ENCODE results near the gene SLC37A1.

Gene SLC37A1

DNA sequence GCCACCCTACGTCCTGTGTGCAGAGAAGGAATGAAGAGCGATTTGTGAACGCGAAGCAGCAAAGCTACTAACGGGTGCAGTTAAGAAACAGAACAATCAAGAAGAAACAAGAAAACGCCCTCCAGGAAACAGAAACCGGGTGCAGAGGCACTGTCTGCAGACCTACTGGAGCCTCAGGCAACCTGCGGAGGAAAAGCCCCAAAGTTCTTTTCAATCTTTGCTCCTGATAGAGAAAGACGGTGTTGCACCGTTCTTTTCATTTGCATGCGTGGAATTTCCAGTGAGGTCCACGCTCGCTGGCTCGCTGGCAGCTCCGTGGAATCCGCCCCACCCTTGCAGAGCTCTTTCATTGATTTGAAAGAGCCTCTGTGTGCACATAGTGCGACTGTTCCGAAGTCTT, 102.8 kb downstream of the SLC37A1 start:
- Histone ChIP-seq H3K27ac (ENCODE audit: low read depth, low read length) (no peak overlapping the region), H3K9me3 (ENCODE audit: control insufficient read depth, insufficient read depth, low read length) (no peaks in the 10 kb centered on the region), H3K4me3 (ENCODE audit: low read depth, low read length) (no peak overlapping the region), H3K9ac (ENCODE audit: low read depth, low read length) (no peak overlapping the region), H3K4me1 (ENCODE audit: control insufficient read depth, insufficient read depth, low read length) (peaks cover 4% of the 10 kb centered on the region; the same call in 1 of the 2 replicates), H3K36me3 (ENCODE audit: control insufficient read depth, insufficient read depth, low read length) (no peaks in the 10 kb centered on the region), H3K27me3 (ENCODE audit: control insufficient read depth, insufficient read depth, low read length) (0 out of 2 replicates have a peak, but pooled peaks cover 5% of the 10 kb centered on the region)

DNA sequence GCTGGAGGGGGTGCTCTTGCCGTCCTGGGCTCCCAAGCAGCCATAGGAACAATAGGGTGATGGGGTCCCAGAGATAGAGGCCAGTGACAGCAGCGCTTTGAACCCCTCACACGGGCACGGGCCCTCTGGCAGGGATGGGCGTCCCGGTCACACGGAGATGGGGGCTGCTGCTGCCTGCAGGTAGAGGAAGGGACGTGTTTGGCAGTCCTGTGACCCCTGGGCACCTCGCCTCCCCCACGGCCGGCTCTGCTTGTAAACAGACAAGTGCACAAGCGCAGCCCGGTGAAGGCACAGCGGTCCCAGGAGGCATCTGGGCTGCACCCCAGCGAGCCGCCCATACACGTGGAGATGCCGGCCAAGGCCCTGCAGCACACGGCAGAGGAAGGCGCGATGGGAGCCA, 103.3 kb downstream of the SLC37A1 start:
- H3K27ac ChIP-seq (ENCODE audit: low read depth, low read length): no peak overlapping the region
- no peak overlapping the region for H3K9ac ChIP-seq (ENCODE audit: low read depth, low read length)
- H3K36me3 ChIP-seq (ENCODE audit: control insufficient read depth, insufficient read depth, low read length): no peaks in the 10 kb centered on the region
- H3K9me3 ChIP-seq (ENCODE audit: control insufficient read depth, insufficient read depth, low read length): no peaks in the 10 kb centered on the region
- H3K27me3 ChIP-seq (ENCODE audit: control insufficient read depth, insufficient read depth, low read length): 0 out of 2 replicates have a peak, but pooled peaks cover 5% of the 10 kb centered on the region
- no peak overlapping the region for H3K4me3 ChIP-seq (ENCODE audit: low read depth, low read length)
- peaks cover 9% of the 10 kb centered on the region; the same call in 1 of the 2 replicates for H3K4me1 ChIP-seq (ENCODE audit: control insufficient read depth, insufficient read depth, low read length)

DNA sequence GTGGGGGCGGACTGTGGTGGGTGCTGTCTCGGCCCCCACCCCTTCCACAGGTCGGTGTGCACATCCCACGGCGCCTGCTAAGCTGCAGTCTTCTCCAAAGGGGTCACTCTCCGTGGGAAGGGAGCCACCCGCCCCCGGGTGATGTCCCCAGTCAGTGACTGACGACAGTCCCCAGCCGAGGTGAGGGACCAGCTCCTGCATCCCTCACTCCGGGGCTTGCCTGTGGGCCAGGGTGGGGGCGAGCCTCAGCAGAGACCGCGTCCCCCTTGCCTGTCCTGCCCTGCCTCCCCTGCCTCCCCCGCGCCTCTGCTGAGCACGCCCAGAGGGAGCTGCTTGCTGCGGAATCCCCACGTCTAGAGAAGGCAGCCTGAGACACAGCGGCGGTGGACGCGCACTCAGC, 103.8 kb downstream of the SLC37A1 start:
- no peak overlapping the region for H3K9ac ChIP-seq (ENCODE audit: low read depth, low read length)
- 0 out of 2 replicates have a peak, but pooled peaks cover 5% of the 10 kb centered on the region for H3K27me3 ChIP-seq (ENCODE audit: control insufficient read depth, insufficient read depth, low read length)

DNA sequence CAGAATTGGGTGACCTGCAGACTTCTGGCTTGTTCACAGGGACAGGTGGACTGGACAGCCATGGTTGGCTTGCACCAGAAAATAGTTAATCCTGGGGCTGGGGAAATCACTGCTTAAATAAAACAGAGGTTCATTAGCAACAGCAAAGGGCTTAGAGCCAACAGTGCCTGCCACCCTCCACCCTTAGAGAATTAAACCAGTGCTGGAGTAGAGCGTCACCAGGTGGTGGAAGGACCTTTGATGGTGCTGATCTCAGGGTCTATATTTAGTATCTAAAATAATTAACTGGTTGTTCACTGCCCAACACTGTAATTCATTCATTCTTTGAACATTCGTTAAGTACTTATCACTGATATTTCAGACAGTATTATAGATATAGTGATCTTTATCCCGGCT, 105.1 kb downstream of the SLC37A1 start:
- Histone ChIP-seq H3K27ac (ENCODE audit: low read depth, low read length) (no peak overlapping the region), H3K9me3 (ENCODE audit: control insufficient read depth, insufficient read depth, low read length) (no peaks in the 10 kb centered on the region), H3K36me3 (ENCODE audit: control insufficient read depth, insufficient read depth, low read length) (no peaks in the 10 kb centered on the region), H3K4me1 (ENCODE audit: control insufficient read depth, insufficient read depth, low read length) (peaks cover 9% of the 10 kb centered on the region; the same call in 1 of the 2 replicates), H3K27me3 (ENCODE audit: control insufficient read depth, insufficient read depth, low read length) (no peaks in the 10 kb centered on the region), H3K9ac (ENCODE audit: low read depth, low read length) (no peak overlapping the region), H3K4me3 (ENCODE audit: low read depth, low read length) (no peak overlapping the region)

More for the DNA sequence above, 103.8 kb downstream of the SLC37A1 start:
- peaks cover 9% of the 10 kb centered on the region; the same call in 1 of the 2 replicates for H3K4me1 ChIP-seq (ENCODE audit: control insufficient read depth, insufficient read depth, low read length)
- no peaks in the 10 kb centered on the region for H3K36me3 ChIP-seq (ENCODE audit: control insufficient read depth, insufficient read depth, low read length)
- H3K9me3 ChIP-seq (ENCODE audit: control insufficient read depth, insufficient read depth, low read length): no peaks in the 10 kb centered on the region
- H3K27ac ChIP-seq (ENCODE audit: low read depth, low read length): no peak overlapping the region
- no peak overlapping the region for H3K4me3 ChIP-seq (ENCODE audit: low read depth, low read length)

DNA sequence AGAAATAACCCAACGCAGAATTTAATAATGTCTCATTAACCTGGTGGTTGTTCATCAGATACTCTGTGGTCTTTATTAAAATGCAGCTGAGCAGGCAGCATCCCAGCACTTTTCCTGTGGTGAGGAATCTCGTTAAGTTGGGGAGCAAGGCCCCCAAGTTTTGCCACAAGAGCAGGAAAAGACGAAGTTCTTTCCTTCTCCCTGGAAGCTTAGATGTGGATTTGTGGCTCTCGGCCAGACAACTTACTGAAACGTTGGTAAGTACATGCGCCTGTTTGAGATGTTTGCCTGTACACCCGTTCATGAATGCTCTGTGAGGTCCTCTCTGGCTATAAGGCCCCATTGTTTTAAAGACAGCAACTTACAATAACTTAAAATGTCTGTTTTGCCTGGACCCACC, 105.5 kb downstream of the SLC37A1 start:
- no peak overlapping the region for H3K4me3 ChIP-seq (ENCODE audit: low read depth, low read length)
- no peak overlapping the region for H3K27ac ChIP-seq (ENCODE audit: low read depth, low read length)
- no peaks in the 10 kb centered on the region for H3K9me3 ChIP-seq (ENCODE audit: control insufficient read depth, insufficient read depth, low read length)
- H3K36me3 ChIP-seq (ENCODE audit: control insufficient read depth, insufficient read depth, low read length): no peaks in the 10 kb centered on the region
- no peaks in the 10 kb centered on the region for H3K27me3 ChIP-seq (ENCODE audit: control insufficient read depth, insufficient read depth, low read length)
- H3K9ac ChIP-seq (ENCODE audit: low read depth, low read length): no peak overlapping the region
- peaks cover 9% of the 10 kb centered on the region; the same call in 1 of the 2 replicates for H3K4me1 ChIP-seq (ENCODE audit: control insufficient read depth, insufficient read depth, low read length)

DNA sequence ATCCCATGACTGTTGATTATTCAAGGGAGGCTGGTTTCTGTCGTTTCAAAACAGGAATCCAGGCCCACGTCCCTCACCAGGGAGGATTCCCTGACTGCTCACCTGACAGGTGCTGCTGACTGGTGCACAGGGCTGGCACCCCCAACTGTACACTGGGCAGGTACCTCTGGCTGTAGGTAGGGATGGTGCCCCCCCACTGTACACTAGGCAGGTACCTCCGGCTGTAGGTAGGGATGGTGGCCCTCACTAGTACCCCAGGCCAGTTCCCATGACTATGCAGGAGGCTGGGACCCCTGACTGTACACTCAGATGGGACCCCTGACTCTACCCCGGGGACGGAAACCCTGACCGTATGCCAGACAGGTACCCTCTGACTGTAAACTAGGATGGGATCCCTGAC, 106.2 kb downstream of the SLC37A1 start:
- Histone ChIP-seq H3K9me3 (ENCODE audit: control insufficient read depth, insufficient read depth, low read length) (no peaks in the 10 kb centered on the region), H3K4me3 (ENCODE audit: low read depth, low read length) (no peak overlapping the region), H3K27ac (ENCODE audit: low read depth, low read length) (no peak overlapping the region), H3K9ac (ENCODE audit: low read depth, low read length) (no peak overlapping the region), H3K4me1 (ENCODE audit: control insufficient read depth, insufficient read depth, low read length) (peaks cover 9% of the 10 kb centered on the region; the same call in 1 of the 2 replicates), H3K27me3 (ENCODE audit: control insufficient read depth, insufficient read depth, low read length) (no peaks in the 10 kb centered on the region), H3K36me3 (ENCODE audit: control insufficient read depth, insufficient read depth, low read length) (no peaks in the 10 kb centered on the region)

DNA sequence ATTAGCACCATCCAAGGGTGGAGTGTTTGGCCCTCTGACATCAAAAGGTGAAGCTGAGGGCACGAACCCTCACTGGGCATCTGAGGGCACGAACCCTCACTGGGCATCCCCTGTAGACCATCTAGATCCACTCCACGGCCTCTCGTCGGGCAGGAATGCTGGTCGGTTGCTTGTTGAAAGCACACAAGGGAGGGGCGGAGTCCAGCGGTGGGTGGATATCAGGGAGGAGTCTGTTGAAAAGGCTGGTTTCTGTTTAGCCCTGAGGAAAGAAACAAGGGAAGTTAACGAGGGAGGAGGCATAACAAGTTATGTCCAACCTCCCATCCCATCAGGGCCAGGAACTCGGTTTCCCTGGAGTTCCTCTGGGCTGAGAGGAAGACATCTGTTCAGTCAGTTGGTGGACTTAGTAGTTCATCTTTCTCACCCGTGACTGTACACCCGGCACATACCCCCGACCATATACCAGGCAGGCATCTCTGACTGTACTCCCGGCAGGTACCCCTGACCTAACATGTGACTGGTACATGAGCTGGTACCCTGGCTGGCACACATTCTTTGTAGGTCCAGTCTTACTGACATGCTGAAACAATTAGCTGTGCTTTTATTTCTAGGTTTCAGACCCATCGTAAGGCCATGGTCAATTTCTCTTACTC, 107.6 kb downstream of the SLC37A1 start:
- Histone ChIP-seq H3K4me1 (ENCODE audit: control insufficient read depth, insufficient read depth, low read length) (peaks cover 9% of the 10 kb centered on the region; the same call in 1 of the 2 replicates), H3K27ac (ENCODE audit: low read depth, low read length) (no peak overlapping the region), H3K27me3 (ENCODE audit: control insufficient read depth, insufficient read depth, low read length) (no peaks in the 10 kb centered on the region)

DNA sequence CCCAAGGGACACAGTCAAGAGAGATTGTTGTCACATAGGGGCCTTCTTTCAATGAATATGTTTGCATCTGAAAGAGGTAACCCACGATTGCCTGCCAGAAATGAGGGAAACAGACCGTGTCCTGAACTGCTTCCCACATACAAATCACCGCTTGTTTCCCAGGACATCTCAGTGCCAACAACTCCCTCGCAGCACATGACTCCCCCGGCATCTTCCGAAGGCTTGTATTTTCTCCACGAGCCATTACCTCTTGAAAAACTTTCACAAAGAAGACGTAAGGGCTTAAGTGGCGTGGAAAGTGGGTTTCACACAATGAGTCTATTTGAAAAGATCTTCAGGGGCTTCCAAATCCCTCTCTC, 108.1 kb downstream of the SLC37A1 start:
- no peaks in the 10 kb centered on the region for H3K27me3 ChIP-seq (ENCODE audit: control insufficient read depth, insufficient read depth, low read length)
- H3K27ac ChIP-seq (ENCODE audit: low read depth, low read length): no peak overlapping the region
- H3K4me3 ChIP-seq (ENCODE audit: low read depth, low read length): no peak overlapping the region
- no peak overlapping the region for H3K9ac ChIP-seq (ENCODE audit: low read depth, low read length)
- H3K9me3 ChIP-seq (ENCODE audit: control insufficient read depth, insufficient read depth, low read length): no peaks in the 10 kb centered on the region
- H3K36me3 ChIP-seq (ENCODE audit: control insufficient read depth, insufficient read depth, low read length): no peaks in the 10 kb centered on the region
- peaks cover 6% of the 10 kb centered on the region; the same call in 1 of the 2 replicates for H3K4me1 ChIP-seq (ENCODE audit: control insufficient read depth, insufficient read depth, low read length)

More for the DNA sequence above, 107.6 kb downstream of the SLC37A1 start:
- Histone ChIP-seq H3K36me3 (ENCODE audit: control insufficient read depth, insufficient read depth, low read length) (no peaks in the 10 kb centered on the region), H3K9me3 (ENCODE audit: control insufficient read depth, insufficient read depth, low read length) (no peaks in the 10 kb centered on the region), H3K4me3 (ENCODE audit: low read depth, low read length) (no peak overlapping the region), H3K9ac (ENCODE audit: low read depth, low read length) (no peak overlapping the region)

DNA sequence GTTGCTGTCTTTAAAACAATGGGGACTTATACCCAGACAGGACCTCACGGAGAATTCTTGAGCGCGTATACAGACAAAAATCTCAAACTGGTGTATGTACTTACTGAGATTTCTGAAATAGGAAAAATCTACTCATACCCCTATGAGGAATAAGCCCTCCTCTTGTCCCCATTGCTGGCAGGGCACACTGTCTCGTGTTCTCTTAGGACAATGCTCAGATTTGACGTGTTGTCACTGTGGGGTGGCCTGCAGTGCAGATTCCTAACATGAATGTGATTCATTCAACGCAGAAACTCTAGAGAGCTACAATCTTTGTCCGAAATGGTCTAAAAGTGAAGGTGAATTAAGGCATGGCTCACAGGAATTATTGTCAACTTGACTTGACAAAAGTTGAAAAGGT, 108.6 kb downstream of the SLC37A1 start:
- Histone ChIP-seq H3K36me3 (ENCODE audit: control insufficient read depth, insufficient read depth, low read length) (no peaks in the 10 kb centered on the region), H3K4me3 (ENCODE audit: low read depth, low read length) (no peak overlapping the region), H3K4me1 (ENCODE audit: control insufficient read depth, insufficient read depth, low read length) (peaks cover 5% of the 10 kb centered on the region; the same call in 1 of the 2 replicates), H3K9me3 (ENCODE audit: control insufficient read depth, insufficient read depth, low read length) (no peaks in the 10 kb centered on the region), H3K27ac (ENCODE audit: low read depth, low read length) (no peak overlapping the region), H3K27me3 (ENCODE audit: control insufficient read depth, insufficient read depth, low read length) (no peaks in the 10 kb centered on the region), H3K9ac (ENCODE audit: low read depth, low read length) (no peak overlapping the region)

DNA sequence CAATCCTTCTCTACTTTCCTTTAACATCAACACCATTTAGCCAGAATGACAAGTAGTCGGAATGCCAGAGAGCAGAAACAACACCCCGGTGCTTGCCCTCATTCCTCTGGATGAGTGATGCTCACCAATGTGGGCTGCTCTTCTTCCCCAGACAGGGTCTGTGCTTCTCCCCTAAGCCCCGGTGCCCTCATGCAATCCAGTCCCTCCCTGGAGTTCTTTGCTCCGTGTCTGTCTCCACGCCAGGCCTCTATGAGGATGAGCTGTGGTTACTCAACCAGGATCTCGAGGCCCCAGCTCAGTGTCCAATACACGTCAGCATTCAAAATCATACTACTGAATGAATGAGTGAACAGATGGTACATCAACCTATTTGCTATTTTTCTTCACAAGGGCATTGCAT, 110.0 kb downstream of the SLC37A1 start:
- Histone ChIP-seq H3K36me3 (ENCODE audit: control insufficient read depth, insufficient read depth, low read length) (no peaks in the 10 kb centered on the region), H3K27ac (ENCODE audit: low read depth, low read length) (no peak overlapping the region), H3K9ac (ENCODE audit: low read depth, low read length) (no peak overlapping the region), H3K9me3 (ENCODE audit: control insufficient read depth, insufficient read depth, low read length) (no peaks in the 10 kb centered on the region), H3K27me3 (ENCODE audit: control insufficient read depth, insufficient read depth, low read length) (peaks cover 4% of the 10 kb centered on the region), H3K4me1 (ENCODE audit: control insufficient read depth, insufficient read depth, low read length) (peaks cover 5% of the 10 kb centered on the region; the same call in 1 of the 2 replicates), H3K4me3 (ENCODE audit: low read depth, low read length) (no peak overlapping the region)

DNA sequence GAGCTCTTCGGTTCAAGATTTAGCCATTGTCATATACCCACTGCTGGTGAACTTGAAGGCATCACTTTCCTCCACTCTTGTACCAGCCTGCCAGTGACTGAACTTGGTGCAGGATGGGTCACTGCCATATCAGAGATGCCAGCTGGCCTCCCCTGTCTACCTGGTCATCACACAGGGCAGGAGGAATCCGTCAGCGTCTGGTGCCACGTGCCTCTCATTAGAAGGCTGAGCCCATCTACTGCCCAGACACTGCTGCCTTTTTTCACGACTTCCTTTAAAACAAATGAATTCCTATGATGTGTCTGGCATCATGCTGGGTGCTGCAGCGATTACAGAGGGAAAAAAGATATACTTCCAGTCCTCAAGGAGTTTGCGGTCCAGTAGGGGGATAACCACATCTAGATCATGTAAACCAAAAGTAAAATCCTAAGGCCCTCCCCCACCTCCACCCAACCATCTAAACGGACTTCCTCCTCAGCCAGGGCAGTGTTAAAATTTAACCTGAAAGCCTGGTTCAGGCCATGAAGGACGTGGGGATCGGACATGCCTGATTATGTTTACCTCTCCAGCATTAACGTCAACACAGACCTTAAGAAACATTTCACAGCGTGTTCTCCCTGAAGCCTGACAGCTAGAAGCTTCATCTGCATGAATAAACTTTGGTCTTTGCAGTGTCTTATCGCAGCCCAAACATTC, 110.6 kb downstream of the SLC37A1 start:
- Histone ChIP-seq H3K9me3 (ENCODE audit: control insufficient read depth, insufficient read depth, low read length) (no peaks in the 10 kb centered on the region), H3K27ac (ENCODE audit: low read depth, low read length) (no peak overlapping the region), H3K9ac (ENCODE audit: low read depth, low read length) (no peak overlapping the region), H3K4me1 (ENCODE audit: control insufficient read depth, insufficient read depth, low read length) (peaks cover 5% of the 10 kb centered on the region; the same call in 1 of the 2 replicates), H3K36me3 (ENCODE audit: control insufficient read depth, insufficient read depth, low read length) (no peaks in the 10 kb centered on the region), H3K27me3 (ENCODE audit: control insufficient read depth, insufficient read depth, low read length) (peaks cover 4% of the 10 kb centered on the region), H3K4me3 (ENCODE audit: low read depth, low read length) (no peak overlapping the region)

Measured in HUES48 (cell line).